ENCODE results near the gene DNAI2.
A peak's percentile ranks its signal among the peaks of the same experiment; 100 is the strongest.
"Not testable (repeated sequence)": the region's sequence is repeated elsewhere in the genome, so short reads cannot be mapped to it uniquely, and the experiment has no call there.

DNAI2 gene

GRCh38 chr17:74253036-74253435 is 21.0 kb upstream of the DNAI2 start:
- Mint-ChIP-seq H3K4me3 (no peak overlapping the region), H3K9me3 (no peaks in the 10 kb centered on the region), H3K4me1 (no peaks in the 10 kb centered on the region), H3K27ac (no peak overlapping the region), H3K36me3 (no peaks in the 10 kb centered on the region), H3K27me3 (peaks cover 7% of the 10 kb centered on the region)
- no peak for DNase-seq
- CTCF ChIA-PET, result interaction anchor here (1.1 kb wide), 1 partner anchor 18 kb away, joined by 3 read pairs; no protein-coding TSS in a partner anchor

- H3K36me3 Mint-ChIP-seq, result no peaks in the 10 kb centered on the region
- no peaks in the 10 kb centered on the region for H3K27me3 Mint-ChIP-seq
- no peak for DNase-seq
- CTCF ChIA-PET, result no interaction called here
- no peaks in the 10 kb centered on the region for H3K4me1 Mint-ChIP-seq
- no peaks in the 10 kb centered on the region for H3K9me3 Mint-ChIP-seq
- H3K27ac Mint-ChIP-seq, result no peak overlapping the region
- no peak overlapping the region for H3K4me3 Mint-ChIP-seq
Measured at GRCh38 chr17:74257311-74257710, 16.7 kb upstream of the DNAI2 start.

- CTCF ChIA-PET, result interaction anchor here (0.6 kb wide), 1 partner anchor 49 kb away, joined by 3 read pairs; no protein-coding TSS in a partner anchor
- Mint-ChIP-seq H3K36me3 (no peaks in the 10 kb centered on the region), H3K4me1 (no peaks in the 10 kb centered on the region), H3K27me3 (peaks cover 6% of the 10 kb centered on the region), H3K27ac (no peak overlapping the region), H3K9me3 (no peaks in the 10 kb centered on the region), H3K4me3 (no peak overlapping the region)
- DNase-seq, result no peak
Measured at GRCh38 chr17:74259667-74260524, 14.1 kb upstream of the DNAI2 start.

GRCh38 chr17:74260525-74260850 is 13.5 kb upstream of the DNAI2 start:
- Mint-ChIP-seq H3K27ac (no peak overlapping the region), H3K27me3 (peaks cover 6% of the 10 kb centered on the region), H3K36me3 (no peaks in the 10 kb centered on the region), H3K9me3 (no peaks in the 10 kb centered on the region), H3K4me3 (no peak overlapping the region), H3K4me1 (no peaks in the 10 kb centered on the region)
- no peak for DNase-seq
- CTCF ChIA-PET, result no interaction called here

GRCh38 chr17:74262601-74263000 is 11.4 kb upstream of the DNAI2 start:
- no peaks in the 10 kb centered on the region for H3K36me3 Mint-ChIP-seq
- CTCF ChIA-PET, result interaction anchor here (1.0 to 1.1 kb wide), 2 partner anchors 106 to 237 kb away, joined by 3 to 4 read pairs; no protein-coding TSS in a partner anchor

GRCh38 chr17:74267054-74267453 is 7.0 kb upstream of the DNAI2 start:
- H3K36me3 Mint-ChIP-seq, H3K27ac Mint-ChIP-seq, DNase-seq, H3K4me3 Mint-ChIP-seq, CTCF ChIA-PET, H3K9me3 Mint-ChIP-seq: not testable (repeated sequence)
- Mint-ChIP-seq H3K4me1 (peaks cover 13% of the 10 kb centered on the region), H3K27me3 (peaks cover 67% of the 10 kb centered on the region)

More at GRCh38 chr17:74262601-74263000, 11.4 kb upstream of the DNAI2 start:
- no peak for DNase-seq
- Mint-ChIP-seq H3K9me3 (no peaks in the 10 kb centered on the region), H3K4me3 (no peak overlapping the region), H3K27me3 (peaks cover 26% of the 10 kb centered on the region), H3K27ac (no peak overlapping the region), H3K4me1 (peaks cover 3% of the 10 kb centered on the region)

GRCh38 chr17:74267579-74267978 is 6.5 kb upstream of the DNAI2 start:
- Mint-ChIP-seq H3K27me3 (peaks cover 72% of the 10 kb centered on the region), H3K4me1 (peaks cover 13% of the 10 kb centered on the region), H3K4me3 (no peak overlapping the region), H3K9me3 (no peaks in the 10 kb centered on the region), H3K36me3 (no peaks in the 10 kb centered on the region), H3K27ac (no peak overlapping the region)
- DNase-seq, result no peak
- CTCF ChIA-PET, result no interaction called here

GRCh38 chr17:74267987-74268499 is 6.0 kb upstream of the DNAI2 start:
- no peak for DNase-seq
- Mint-ChIP-seq H3K4me1 (peaks cover 16% of the 10 kb centered on the region), H3K4me3 (no peak overlapping the region), H3K9me3 (no peaks in the 10 kb centered on the region), H3K36me3 (peaks cover 1% of the 10 kb centered on the region), H3K27ac (no peak overlapping the region), H3K27me3 (peaks cover 77% of the 10 kb centered on the region)
- CTCF ChIA-PET, result interaction anchor here (0.8 kb wide), 1 partner anchor 27 kb away, joined by 4 read pairs; no protein-coding TSS in a partner anchor

- H3K27me3 Mint-ChIP-seq, result peaks cover 81% of the 10 kb centered on the region
- DNase-seq, result no peak
- H3K9me3 Mint-ChIP-seq, result no peaks in the 10 kb centered on the region
- H3K4me3 Mint-ChIP-seq, result no peak overlapping the region
- H3K36me3 Mint-ChIP-seq, result peaks cover 1% of the 10 kb centered on the region
- CTCF ChIA-PET, result interaction anchor here (0.8 kb wide), 1 partner anchor 28 kb away, joined by 4 read pairs; no protein-coding TSS in a partner anchor
- peaks cover 21% of the 10 kb centered on the region for H3K4me1 Mint-ChIP-seq
- no peak overlapping the region for H3K27ac Mint-ChIP-seq
Measured at GRCh38 chr17:74268558-74268957, 5.5 kb upstream of the DNAI2 start.

GRCh38 chr17:74270333-74270732 is 3.7 kb upstream of the DNAI2 start:
- CTCF ChIA-PET, result no interaction called here
- H3K27me3 Mint-ChIP-seq, result peaks cover 93% of the 10 kb centered on the region
- H3K4me1 Mint-ChIP-seq, result peaks cover 39% of the 10 kb centered on the region
- H3K36me3 Mint-ChIP-seq, result peaks cover 1% of the 10 kb centered on the region
- H3K4me3 Mint-ChIP-seq, result no peak overlapping the region
- no peaks in the 10 kb centered on the region for H3K9me3 Mint-ChIP-seq
- no peak for DNase-seq
- H3K27ac Mint-ChIP-seq, result no peak overlapping the region

GRCh38 chr17:74271281-74271680 is 2.8 kb upstream of the DNAI2 start:
- Mint-ChIP-seq H3K36me3 (peaks cover 1% of the 10 kb centered on the region), H3K27me3 (peaks cover 89% of the 10 kb centered on the region), H3K4me1 (peaks cover 48% of the 10 kb centered on the region), H3K9me3 (no peaks in the 10 kb centered on the region), H3K4me3 (no peak overlapping the region), H3K27ac (no peak overlapping the region)
- DNase-seq, result no peak
- CTCF ChIA-PET, result no interaction called here

- Mint-ChIP-seq H3K4me3 (no peak overlapping the region), H3K9me3 (no peaks in the 10 kb centered on the region), H3K27me3 (peaks cover 82% of the 10 kb centered on the region), H3K27ac (no peak overlapping the region), H3K4me1 (peaks cover 54% of the 10 kb centered on the region), H3K36me3 (peaks cover 1% of the 10 kb centered on the region)
- DNase-seq, result no peak
- CTCF ChIA-PET, result no interaction called here
Measured at GRCh38 chr17:74271901-74272561, 2.0 kb upstream of the DNAI2 start.

GRCh38 chr17:74272731-74273201 is 1.3 kb upstream of the DNAI2 start:
- CTCF ChIA-PET, result no interaction called here
- H3K27me3 Mint-ChIP-seq, result peaks cover 75% of the 10 kb centered on the region
- H3K27ac Mint-ChIP-seq, result no peak overlapping the region
- no peak for DNase-seq
- peaks cover 1% of the 10 kb centered on the region for H3K36me3 Mint-ChIP-seq
- peaks cover 55% of the 10 kb centered on the region for H3K4me1 Mint-ChIP-seq
- no peaks in the 10 kb centered on the region for H3K9me3 Mint-ChIP-seq
- no peak overlapping the region for H3K4me3 Mint-ChIP-seq

- H3K4me3 Mint-ChIP-seq, result peak overlapping the region; percentile 58
- H3K4me1 Mint-ChIP-seq, result peaks cover 67% of the 10 kb centered on the region
- CTCF ChIA-PET, result interaction anchor here (0.9 kb wide), 2 partner anchors 8 to 65 kb away, joined by 3 read pairs; no protein-coding TSS in a partner anchor
- H3K27ac Mint-ChIP-seq, result peak overlapping the region; percentile 88
- no peak for DNase-seq
- H3K27me3 Mint-ChIP-seq, result peaks cover 55% of the 10 kb centered on the region
- peaks cover 3% of the 10 kb centered on the region for H3K36me3 Mint-ChIP-seq
- no peaks in the 10 kb centered on the region for H3K9me3 Mint-ChIP-seq
Measured at GRCh38 chr17:74274709-74275340, 791 bp downstream of the DNAI2 start.
